PC-9 (cell line): Measurements from ENCODE around the gene DSN1.

Experiments used
- CTCF ChIP-seq: fragments of 200-600 bp; sonication (generic); conservative IDR thresholded peaks from 2 replicates; pipeline ENCODE4 v1.6.1; 2017; ENCODE audit warnings: mixed run types, antibody characterized with exemption, mild to moderate bottlenecking, moderate library complexity
- EZH2 ChIP-seq: fragments of 200-600 bp; sonication (generic); IDR thresholded peaks from 2 replicates; pipeline ENCODE4 v1.8.0; 2017; ENCODE audit warnings: antibody characterized with exemption, low read depth

DNA sequence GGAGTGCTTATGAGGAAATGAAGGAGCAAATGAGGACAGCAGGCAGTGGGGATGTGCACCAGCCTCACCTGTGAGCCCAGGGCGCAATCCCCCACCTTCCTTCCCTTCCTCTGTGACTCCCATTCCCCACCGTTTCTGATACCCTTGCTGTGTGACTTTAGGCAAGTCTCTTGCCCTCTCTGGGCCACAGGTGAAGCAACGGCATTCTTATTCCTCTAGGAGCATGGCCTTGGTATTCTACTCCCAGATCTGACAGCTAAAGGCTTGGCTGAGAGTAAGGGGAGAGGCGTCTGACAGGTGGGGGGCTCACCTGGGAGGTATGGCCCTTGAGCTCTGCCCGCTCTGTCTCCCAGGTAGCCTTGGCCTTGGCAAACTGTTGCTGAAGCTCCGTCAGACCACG, 30.9 kb upstream of the DSN1 start:
- TF ChIP-seq CTCF (no peak), EZH2 (no peak)
